ENCODE measurements around the gene FAAP20. TPM values are rescaled to one million over a fixed set of nuclear protein-coding genes. Genes with fewer than 3 reads are reported as not detected.
"Not testable (repeated sequence)": the region's sequence is repeated elsewhere in the genome, so short reads cannot be mapped to it uniquely, and the experiment has no call there.

FAAP20 gene
- total RNA-seq, 1 experiment from 2014 or later: 133 TPM

- Mint-ChIP-seq H3K36me3 (peaks cover 37% of the 10 kb centered on the region), H3K4me3 (no peak overlapping the region), H3K9me3 (peaks cover 10% of the 10 kb centered on the region), H3K4me1 (no peaks in the 10 kb centered on the region), H3K27ac (no peak overlapping the region), H3K27me3 (ENCODE audit: low read depth) (no peaks in the 10 kb centered on the region)
- TF ChIP-seq NFYB (CRISPR knock-in tag; conservative IDR thresholded peaks at IDR 0.05; ENCODE audit: low read depth) (no peak), HMGXB4 (CRISPR knock-in tag; IDR thresholded peaks at IDR 0.05) (no peak), HMGA2 (CRISPR knock-in tag; IDR thresholded peaks at IDR 0.05) (no peak)
- no peak for ATAC-seq
- no peak for DNase-seq (ENCODE audit: low spot score)
- CTCF ChIA-PET: interaction anchor here (0.6 to 2.5 kb wide), 3 partner anchors 11 to 58 kb away, joined by 3 to 21 read pairs (median 3); no protein-coding TSS in a partner anchor
- POLR2A ChIA-PET: no interaction called here
These were observed 43.3 kb downstream of the FAAP20 start for GRCh38 chr1:2151252-2151651.

GRCh38 chr1:2150801-2151200 lies 43.8 kb downstream of the FAAP20 start:
- CTCF ChIA-PET: interaction anchor here (1.0 to 2.5 kb wide), 4 partner anchors 11 to 58 kb away, joined by 3 to 21 read pairs (median 6); no protein-coding TSS in a partner anchor
- H3K27ac Mint-ChIP-seq: no peak overlapping the region

GRCh38 chr1:2148691-2149090 lies 45.9 kb downstream of the FAAP20 start:
- ChIA-PET CTCF (interaction anchor here (1.1 to 2.1 kb wide), 2 partner anchors 26 to 40 kb away, joined by 4 to 9 read pairs; no protein-coding TSS in a partner anchor), POLR2A (no interaction called here)
- Mint-ChIP-seq H3K27me3 (ENCODE audit: low read depth) (no peaks in the 10 kb centered on the region), H3K4me1 (no peaks in the 10 kb centered on the region), H3K36me3 (peaks cover 15% of the 10 kb centered on the region), H3K9me3 (no peaks in the 10 kb centered on the region), H3K4me3 (no peak overlapping the region), H3K27ac (no peak overlapping the region)
- ATAC-seq (no peak), DNase-seq (ENCODE audit: low spot score) (no peak)
- TF ChIP-seq MYBL2 (CRISPR knock-in tag; IDR thresholded peaks at IDR 0.05) (no peak), HMGA2 (CRISPR knock-in tag; IDR thresholded peaks at IDR 0.05) (no peak), AR (CRISPR knock-in tag; IDR thresholded peaks at IDR 0.05) (no peak), ZBTB43 (CRISPR knock-in tag; IDR thresholded peaks at IDR 0.05) (no peak), CREM (CRISPR knock-in tag; IDR thresholded peaks at IDR 0.05) (no peak), NFATC4 (CRISPR knock-in tag; IDR thresholded peaks at IDR 0.05) (no peak), E2F5 (CRISPR knock-in tag; IDR thresholded peaks at IDR 0.05) (no peak)

More at GRCh38 chr1:2150801-2151200, 43.8 kb downstream of the FAAP20 start:
- POLR2A ChIA-PET: no interaction called here
- H3K9me3 Mint-ChIP-seq: peaks cover 10% of the 10 kb centered on the region
- no peaks in the 10 kb centered on the region for H3K27me3 Mint-ChIP-seq (ENCODE audit: low read depth)
- H3K36me3 Mint-ChIP-seq: peaks cover 33% of the 10 kb centered on the region
- TF ChIP-seq TEAD4 (CRISPR knock-in tag; IDR thresholded peaks at IDR 0.05) (no peak), ZBTB43 (CRISPR knock-in tag; IDR thresholded peaks at IDR 0.05) (no peak), CDX4 (CRISPR knock-in tag; IDR thresholded peaks at IDR 0.05; ENCODE audit: borderline replicate concordance) (no peak), HMGXB4 (CRISPR knock-in tag; IDR thresholded peaks at IDR 0.05) (no peak), SMAD3 (CRISPR knock-in tag; IDR thresholded peaks at IDR 0.05; ENCODE audit: borderline replicate concordance) (no peak), FOXK1 (CRISPR knock-in tag; IDR thresholded peaks at IDR 0.05) (no peak)
- no peaks in the 10 kb centered on the region for H3K4me1 Mint-ChIP-seq
- no peak overlapping the region for H3K4me3 Mint-ChIP-seq
- DNase-seq (ENCODE audit: low spot score) (no peak), ATAC-seq (no peak)

GRCh38 chr1:2147869-2148268 lies 46.7 kb downstream of the FAAP20 start:
- H3K27ac Mint-ChIP-seq; DNase-seq (ENCODE audit: low spot score); CTCF ChIA-PET; H3K27me3 Mint-ChIP-seq (ENCODE audit: low read depth); POLR2A ChIA-PET; ATAC-seq; H3K4me3 Mint-ChIP-seq; H3K4me1 Mint-ChIP-seq; H3K9me3 Mint-ChIP-seq: not testable (repeated sequence)
- H3K36me3 Mint-ChIP-seq: peaks cover 12% of the 10 kb centered on the region

All from WTC11 (cell line).